GM19023 (cell line): ENCODE measurements around the gene DNAJC18.
"Not testable (repeated sequence)": the region's sequence is repeated elsewhere in the genome, so short reads cannot be mapped to it uniquely, and the experiment has no call there.

Source experiments
- ATAC-seq: cut with Tn5 transposase; IDR thresholded peaks from one replicate; pipeline ENCODE4 v1.9.1; 2021; ENCODE audit warnings: mild to moderate bottlenecking, moderate library complexity; ENCODE audit not compliant: unreplicated experiment

DNAJC18 gene

GRCh38 chr5:139439013-139439903, at the start of gene DNAJC18:
TSS of gene DNAJC18 (minus strand) at chr5:139439525. CDS start at chr5:139439445, 80 bp downstream.
- peak; percentile 85 for ATAC-seq

GRCh38 chr5:139488260-139488659, 48.9 kb upstream of the DNAJC18 start:
- ATAC-seq, result no peak

GRCh38 chr5:139486201-139486600, 46.9 kb upstream of the DNAJC18 start:
- no peak for ATAC-seq

GRCh38 chr5:139482890-139483208, 43.5 kb upstream of the DNAJC18 start:
- not testable (repeated sequence) for ATAC-seq

- ATAC-seq, result no peak
These were observed 42.9 kb upstream of the DNAJC18 start, which contains the start of gene STING1 for GRCh38 chr5:139482050-139482889. TSS of gene STING1 (minus strand) at chr5:139482758. CDS start at chr5:139481704, 1,054 bp downstream.

- ATAC-seq, result no peak
These were observed 42.3 kb upstream of the DNAJC18 start for GRCh38 chr5:139481580-139482049.

GRCh38 chr5:139481122-139481533, 41.8 kb upstream of the DNAJC18 start:
- ATAC-seq, result no peak

GRCh38 chr5:139479729-139480128, 40.4 kb upstream of the DNAJC18 start:
- ATAC-seq, result not testable (repeated sequence)

GRCh38 chr5:139478657-139479423, 39.5 kb upstream of the DNAJC18 start:
- not testable (repeated sequence) for ATAC-seq

- ATAC-seq, result no peak
These were observed 36.7 kb upstream of the DNAJC18 start for GRCh38 chr5:139475865-139476617.

- no peak for ATAC-seq
These were observed 35.8 kb upstream of the DNAJC18 start for GRCh38 chr5:139474890-139475791.

GRCh38 chr5:139473565-139473964, 34.2 kb upstream of the DNAJC18 start:
- no peak for ATAC-seq

GRCh38 chr5:139473105-139473504, 33.8 kb upstream of the DNAJC18 start:
- ATAC-seq, result no peak

GRCh38 chr5:139472386-139473030, 33.2 kb upstream of the DNAJC18 start:
- no peak for ATAC-seq

- no peak for ATAC-seq
These were observed 31.5 kb upstream of the DNAJC18 start, which contains the start of gene SMIM33 for GRCh38 chr5:139470821-139471300. TSS of gene SMIM33 (plus strand) at chr5:139471004. CDS start at chr5:139471122, 118 bp downstream.

GRCh38 chr5:139468421-139468931, 29.2 kb upstream of the DNAJC18 start:
- no peak for ATAC-seq

- ATAC-seq, result no peak
These were observed 23.4 kb upstream of the DNAJC18 start, which contains the start of gene ECSCR for GRCh38 chr5:139462586-139463276. TSS of gene ECSCR (minus strand) at chr5:139462743. CDS start at chr5:139462670, 73 bp downstream.
